ENCODE results near the gene CIC. TPM values are rescaled to one million over a fixed set of nuclear protein-coding genes. Genes with fewer than 3 reads are reported as not detected.
A peak's percentile ranks its signal among the peaks of the same experiment; 100 is the strongest.
"Not testable (repeated sequence)": the region's sequence is repeated elsewhere in the genome, so short reads cannot be mapped to it uniquely, and the experiment has no call there.

The CIC gene
- total RNA-seq, 1 experiment from 2014 or later = 54.0 TPM

GRCh38 chr19:42255766-42256745, 13.0 kb upstream of the CIC start:
- H3K27ac ChIP-seq (ENCODE audit: insufficient read length, low read depth, low read length) = no peak overlapping the region
- no peaks in the 10 kb centered on the region for H4K20me1 ChIP-seq (ENCODE audit: control insufficient read depth, insufficient read depth, insufficient read length)
- WGBS (ENCODE audit: extremely low coverage, insufficient read length, low lambda C conversion rate) = no CpG with 5 or more reads among the region's 38 CpGs

DNA sequence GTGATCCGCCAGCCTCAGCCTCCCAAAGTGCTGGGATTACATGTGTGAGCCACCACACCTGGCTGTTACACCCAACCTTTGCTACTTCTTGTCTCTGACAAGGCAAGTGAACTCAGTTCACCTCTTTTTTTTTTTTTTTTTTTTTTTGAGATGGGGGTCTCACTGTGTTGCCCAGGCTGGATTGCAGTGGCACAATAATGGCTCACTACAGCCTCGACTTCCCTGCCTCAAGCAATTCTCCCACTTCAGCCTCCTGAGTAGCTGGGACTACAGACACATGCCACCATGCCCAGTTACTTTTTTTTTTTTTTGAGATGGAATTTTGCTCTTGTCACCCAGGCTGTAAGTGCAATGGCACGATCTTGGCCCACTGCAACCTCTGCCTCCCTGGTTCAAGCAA, 11.2 kb upstream of the CIC start:
- H2BK20ac ChIP-seq (ENCODE audit: low read depth, low read length, poor library complexity, severe bottlenecking); H2BK5ac ChIP-seq (ENCODE audit: insufficient read length, low read length); H3K14ac ChIP-seq (ENCODE audit: insufficient read depth, low read length); H3K4ac ChIP-seq (ENCODE audit: low read depth, low read length); H3K79me2 ChIP-seq (ENCODE audit: insufficient read depth, low read length); H4K91ac ChIP-seq (ENCODE audit: insufficient read length, low read depth, low read length); H4K8ac ChIP-seq (replicated peaks; ENCODE audit: insufficient read length, low read depth, low read length); H3K23ac ChIP-seq (ENCODE audit: insufficient read length, low read depth, low read length); H3K4me3 Mint-ChIP-seq; H3K79me1 ChIP-seq (ENCODE audit: insufficient read depth, low read depth, low read length, poor library complexity, severe bottlenecking); H3K9ac ChIP-seq (ENCODE audit: extremely low read depth, insufficient read length, low read length); H2AK5ac ChIP-seq (ENCODE audit: insufficient read length, low read length); H3K27ac ChIP-seq (ENCODE audit: insufficient read length, low read depth, low read length); H3K18ac ChIP-seq (ENCODE audit: insufficient read length, low read depth, low read length); H4K5ac ChIP-seq (ENCODE audit: insufficient read length, low read depth, low read length); H3K23me2 ChIP-seq (ENCODE audit: insufficient read length, low read depth, low read length, poor library complexity, severe bottlenecking); H3K9me3 Mint-ChIP-seq; H3K56ac ChIP-seq (ENCODE audit: insufficient read length, low read depth, low read length); H3K4me1 ChIP-seq (ENCODE audit: insufficient read depth, low read length); H2AFZ ChIP-seq (ENCODE audit: low read length); H2BK120ac ChIP-seq (ENCODE audit: low read depth, low read length, poor library complexity, severe bottlenecking); H2BK12ac ChIP-seq (ENCODE audit: insufficient read length, low read depth, low read length); DNase-seq; H3K27ac Mint-ChIP-seq; H3K27me3 ChIP-seq (ENCODE audit: insufficient read depth, low read length); H2BK15ac ChIP-seq (ENCODE audit: low read depth, low read length); H3K9me3 ChIP-seq (ENCODE audit: control insufficient read depth, low read depth, low read length); H4K20me1 ChIP-seq (ENCODE audit: control insufficient read depth, insufficient read depth, insufficient read length); H3T11ph ChIP-seq (ENCODE audit: low read length); H3K36me3 Mint-ChIP-seq (ENCODE audit: insufficient read depth in 1 of 3, low read depth in 3 of 3); H3K4me2 ChIP-seq (ENCODE audit: insufficient read depth, insufficient read length, low read length): not testable (repeated sequence)
- no CpG with 5 or more reads among the region's 3 CpGs for WGBS (ENCODE audit: extremely low coverage, insufficient read length, low lambda C conversion rate)
- H3K4me1 Mint-ChIP-seq = peaks cover 10 to 16% of the 10 kb centered on the region in 2 experiments
- H3K27me3 Mint-ChIP-seq (ENCODE audit: low read depth) = peaks cover 28% of the 10 kb centered on the region

More at GRCh38 chr19:42255766-42256745, 13.0 kb upstream of the CIC start:
- peaks cover 14% of the 10 kb centered on the region for H3K23me2 ChIP-seq (ENCODE audit: insufficient read length, low read depth, low read length, poor library complexity, severe bottlenecking)
- no peak overlapping the region for H2BK120ac ChIP-seq (ENCODE audit: low read depth, low read length, poor library complexity, severe bottlenecking)
- peak overlapping the region; percentile 76 to 81 for H3K4me3 Mint-ChIP-seq
- no peak overlapping the region for H2BK12ac ChIP-seq (ENCODE audit: insufficient read length, low read depth, low read length)
- H3T11ph ChIP-seq (ENCODE audit: low read length) = no peak overlapping the region
- no peak overlapping the region for H4K8ac ChIP-seq (replicated peaks; ENCODE audit: insufficient read length, low read depth, low read length)
- H3K9ac ChIP-seq (ENCODE audit: extremely low read depth, insufficient read length, low read length) = peak overlapping the region; percentile 42
- no peaks in the 10 kb centered on the region for H3K9me3 ChIP-seq (ENCODE audit: control insufficient read depth, low read depth, low read length)
- H3K9me3 Mint-ChIP-seq = no peaks in the 10 kb centered on the region
- H3K27me3 Mint-ChIP-seq (ENCODE audit: low read depth) = peaks cover 19% of the 10 kb centered on the region
- no peak overlapping the region for H3K23ac ChIP-seq (ENCODE audit: insufficient read length, low read depth, low read length)
- no peak overlapping the region for H4K91ac ChIP-seq (ENCODE audit: insufficient read length, low read depth, low read length)
- H2BK20ac ChIP-seq (ENCODE audit: low read depth, low read length, poor library complexity, severe bottlenecking) = no peak overlapping the region
- peaks cover 5% of the 10 kb centered on the region; the same call in 1 of the 2 replicates for H3K79me2 ChIP-seq (ENCODE audit: insufficient read depth, low read length)
- no peak overlapping the region for H2BK15ac ChIP-seq (ENCODE audit: low read depth, low read length)
- H3K27me3 ChIP-seq (ENCODE audit: insufficient read depth, low read length) = no peaks in the 10 kb centered on the region
- TF ChIP-seq, protein P1, sequence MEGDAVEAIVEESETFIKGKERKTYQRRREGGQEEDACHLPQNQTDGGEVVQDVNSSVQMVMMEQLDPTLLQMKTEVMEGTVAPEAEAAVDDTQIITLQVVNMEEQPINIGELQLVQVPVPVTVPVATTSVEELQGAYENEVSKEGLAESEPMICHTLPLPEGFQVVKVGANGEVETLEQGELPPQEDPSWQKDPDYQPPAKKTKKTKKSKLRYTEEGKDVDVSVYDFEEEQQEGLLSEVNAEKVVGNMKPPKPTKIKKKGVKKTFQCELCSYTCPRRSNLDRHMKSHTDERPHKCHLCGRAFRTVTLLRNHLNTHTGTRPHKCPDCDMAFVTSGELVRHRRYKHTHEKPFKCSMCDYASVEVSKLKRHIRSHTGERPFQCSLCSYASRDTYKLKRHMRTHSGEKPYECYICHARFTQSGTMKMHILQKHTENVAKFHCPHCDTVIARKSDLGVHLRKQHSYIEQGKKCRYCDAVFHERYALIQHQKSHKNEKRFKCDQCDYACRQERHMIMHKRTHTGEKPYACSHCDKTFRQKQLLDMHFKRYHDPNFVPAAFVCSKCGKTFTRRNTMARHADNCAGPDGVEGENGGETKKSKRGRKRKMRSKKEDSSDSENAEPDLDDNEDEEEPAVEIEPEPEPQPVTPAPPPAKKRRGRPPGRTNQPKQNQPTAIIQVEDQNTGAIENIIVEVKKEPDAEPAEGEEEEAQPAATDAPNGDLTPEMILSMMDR (conservative IDR thresholded peaks at IDR 0.05) = no peak
- H4K5ac ChIP-seq (ENCODE audit: insufficient read length, low read depth, low read length) = no peak overlapping the region
- H3K18ac ChIP-seq (ENCODE audit: insufficient read length, low read depth, low read length) = no peak overlapping the region
- H3K4me1 ChIP-seq (ENCODE audit: insufficient read depth, low read length) = peaks cover 6% of the 10 kb centered on the region; the same call in 1 of the 2 replicates
- H3K79me1 ChIP-seq (ENCODE audit: insufficient read depth, low read depth, low read length, poor library complexity, severe bottlenecking) = no peaks in the 10 kb centered on the region
- no peak overlapping the region for H3K4ac ChIP-seq (ENCODE audit: low read depth, low read length)
- no peak overlapping the region for H2BK5ac ChIP-seq (ENCODE audit: insufficient read length, low read length)
- H3K36me3 Mint-ChIP-seq (ENCODE audit: insufficient read depth in 1 of 3, low read depth in 3 of 3) = peaks cover 2 to 7% (median 4%) of the 10 kb centered on the region in 3 experiments; a peak in 3 of 7 replicates
- no peak overlapping the region for H3K56ac ChIP-seq (ENCODE audit: insufficient read length, low read depth, low read length)
- peak overlapping the region; percentile 61 for H3K4me2 ChIP-seq (ENCODE audit: insufficient read depth, insufficient read length, low read length)
- peak overlapping the region in 2 of 3 experiments; percentile 81 to 94; a peak in 3 of 7 replicates for H3K27ac Mint-ChIP-seq
- H2AK5ac ChIP-seq (ENCODE audit: insufficient read length, low read length) = no peak overlapping the region
- peaks cover 22 to 31% of the 10 kb centered on the region in 2 experiments for H3K4me1 Mint-ChIP-seq
- H2AFZ ChIP-seq (ENCODE audit: low read length) = no peak overlapping the region
- DNase-seq = peak; percentile 58
- no peak overlapping the region for H3K14ac ChIP-seq (ENCODE audit: insufficient read depth, low read length)
